ENCODE results near the gene MTHFD2L.
A peak's percentile ranks its signal among the peaks of the same experiment; 100 is the strongest.

DNA sequence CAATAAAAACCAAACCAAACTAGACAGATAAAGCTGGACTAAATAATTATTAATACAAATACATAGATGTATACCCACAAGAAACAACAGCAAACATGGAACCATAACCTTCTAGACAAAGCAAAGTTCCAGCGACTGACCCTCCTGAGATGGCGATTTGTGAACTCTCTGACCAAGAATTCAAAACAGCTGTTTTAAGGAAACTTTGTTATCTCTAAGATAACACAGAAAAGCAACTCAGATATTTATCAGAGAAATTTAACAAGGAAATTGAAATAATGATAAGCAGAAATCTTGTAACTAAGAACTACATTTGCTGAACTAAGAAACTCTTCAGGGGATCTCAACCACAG lies 23.4 kb upstream of the MTHFD2L start:
- TF ChIP-seq, protein P1, sequence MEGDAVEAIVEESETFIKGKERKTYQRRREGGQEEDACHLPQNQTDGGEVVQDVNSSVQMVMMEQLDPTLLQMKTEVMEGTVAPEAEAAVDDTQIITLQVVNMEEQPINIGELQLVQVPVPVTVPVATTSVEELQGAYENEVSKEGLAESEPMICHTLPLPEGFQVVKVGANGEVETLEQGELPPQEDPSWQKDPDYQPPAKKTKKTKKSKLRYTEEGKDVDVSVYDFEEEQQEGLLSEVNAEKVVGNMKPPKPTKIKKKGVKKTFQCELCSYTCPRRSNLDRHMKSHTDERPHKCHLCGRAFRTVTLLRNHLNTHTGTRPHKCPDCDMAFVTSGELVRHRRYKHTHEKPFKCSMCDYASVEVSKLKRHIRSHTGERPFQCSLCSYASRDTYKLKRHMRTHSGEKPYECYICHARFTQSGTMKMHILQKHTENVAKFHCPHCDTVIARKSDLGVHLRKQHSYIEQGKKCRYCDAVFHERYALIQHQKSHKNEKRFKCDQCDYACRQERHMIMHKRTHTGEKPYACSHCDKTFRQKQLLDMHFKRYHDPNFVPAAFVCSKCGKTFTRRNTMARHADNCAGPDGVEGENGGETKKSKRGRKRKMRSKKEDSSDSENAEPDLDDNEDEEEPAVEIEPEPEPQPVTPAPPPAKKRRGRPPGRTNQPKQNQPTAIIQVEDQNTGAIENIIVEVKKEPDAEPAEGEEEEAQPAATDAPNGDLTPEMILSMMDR (IDR thresholded peaks at IDR 0.05), result peak in 2 of 12 donors; percentile 3 to 7
- TF ChIP-seq POLR2A (IDR thresholded peaks at IDR 0.05), result no peak
